ENCODE measurements around the gene BTBD6.

The BTBD6 gene

GRCh38 chr14:105227346-105227745, 21.0 kb upstream of the BTBD6 start:
- Histone ChIP-seq H3K9me3 (ENCODE audit: control insufficient read depth in 2 of 2, low read length in 2 of 2) (no peaks in the 10 kb centered on the region), H3K4me1 (ENCODE audit: control insufficient read depth in 2 of 2, insufficient read depth in 2 of 2, low read length in 2 of 2) (no peaks in the 10 kb centered on the region), H3K9ac (ENCODE audit: low read depth in 1 of 2, low read length in 2 of 2) (no peak overlapping the region), H3K27me3 (ENCODE audit: control insufficient read depth in 2 of 2, insufficient read depth in 2 of 2, low read length in 2 of 2) (no peaks in the 10 kb centered on the region), H3K4me3 (ENCODE audit: low read length in 2 of 2) (no peak overlapping the region), H3K36me3 (ENCODE audit: control insufficient read depth in 2 of 2, insufficient read depth in 2 of 2, low read length in 2 of 2) (peaks cover 11 to 15% of the 10 kb centered on the region in 2 donors), H3K27ac (ENCODE audit: low read depth in 2 of 2, low read length in 2 of 2) (no peak overlapping the region)

GRCh38 chr14:105228562-105228961, 19.8 kb upstream of the BTBD6 start:
- Histone ChIP-seq H3K36me3 (ENCODE audit: control insufficient read depth in 2 of 2, insufficient read depth in 2 of 2, low read length in 2 of 2) (peaks cover 11 to 12% of the 10 kb centered on the region in 2 donors), H3K9me3 (ENCODE audit: control insufficient read depth in 2 of 2, low read length in 2 of 2) (no peaks in the 10 kb centered on the region), H3K27me3 (ENCODE audit: control insufficient read depth in 2 of 2, insufficient read depth in 2 of 2, low read length in 2 of 2) (no peaks in the 10 kb centered on the region), H3K27ac (ENCODE audit: low read depth in 2 of 2, low read length in 2 of 2) (no peak overlapping the region), H3K4me3 (ENCODE audit: low read length in 2 of 2) (no peak overlapping the region), H3K4me1 (ENCODE audit: control insufficient read depth in 2 of 2, insufficient read depth in 2 of 2, low read length in 2 of 2) (no peaks in the 10 kb centered on the region), H3K9ac (ENCODE audit: low read depth in 1 of 2, low read length in 2 of 2) (no peak overlapping the region)

GRCh38 chr14:105229099-105229655, 19.2 kb upstream of the BTBD6 start:
- Histone ChIP-seq H3K4me1 (ENCODE audit: control insufficient read depth in 2 of 2, insufficient read depth in 2 of 2, low read length in 2 of 2) (no peaks in the 10 kb centered on the region), H3K9ac (ENCODE audit: low read depth in 1 of 2, low read length in 2 of 2) (no peak overlapping the region), H3K9me3 (ENCODE audit: control insufficient read depth in 2 of 2, low read length in 2 of 2) (no peaks in the 10 kb centered on the region), H3K27ac (ENCODE audit: low read depth in 2 of 2, low read length in 2 of 2) (no peak overlapping the region), H3K36me3 (ENCODE audit: control insufficient read depth in 2 of 2, insufficient read depth in 2 of 2, low read length in 2 of 2) (peaks cover 11 to 12% of the 10 kb centered on the region in 2 donors), H3K4me3 (ENCODE audit: low read length in 2 of 2) (no peak overlapping the region), H3K27me3 (ENCODE audit: control insufficient read depth in 2 of 2, insufficient read depth in 2 of 2, low read length in 2 of 2) (no peaks in the 10 kb centered on the region)

- Histone ChIP-seq H3K27me3 (ENCODE audit: control insufficient read depth in 2 of 2, insufficient read depth in 2 of 2, low read length in 2 of 2) (no peaks in the 10 kb centered on the region), H3K9ac (ENCODE audit: low read depth in 1 of 2, low read length in 2 of 2) (no peak overlapping the region), H3K4me1 (ENCODE audit: control insufficient read depth in 2 of 2, insufficient read depth in 2 of 2, low read length in 2 of 2) (no peaks in the 10 kb centered on the region), H3K27ac (ENCODE audit: low read depth in 2 of 2, low read length in 2 of 2) (no peak overlapping the region), H3K9me3 (ENCODE audit: control insufficient read depth in 2 of 2, low read length in 2 of 2) (no peaks in the 10 kb centered on the region), H3K4me3 (ENCODE audit: low read length in 2 of 2) (no peak overlapping the region), H3K36me3 (ENCODE audit: control insufficient read depth in 2 of 2, insufficient read depth in 2 of 2, low read length in 2 of 2) (peaks cover 0 to 4% of the 10 kb centered on the region in 2 donors)
Measured at GRCh38 chr14:105240811-105241576, 7.3 kb upstream of the BTBD6 start.

GRCh38 chr14:105241641-105242040, 6.7 kb upstream of the BTBD6 start:
- no peaks in the 10 kb centered on the region for H3K9me3 ChIP-seq (ENCODE audit: control insufficient read depth in 2 of 2, low read length in 2 of 2)
- H3K4me3 ChIP-seq (ENCODE audit: low read length in 2 of 2) = no peak overlapping the region
- no peak overlapping the region for H3K27ac ChIP-seq (ENCODE audit: low read depth in 2 of 2, low read length in 2 of 2)
- no peak overlapping the region for H3K9ac ChIP-seq (ENCODE audit: low read depth in 1 of 2, low read length in 2 of 2)
- peaks cover 0 to 4% of the 10 kb centered on the region in 2 donors for H3K36me3 ChIP-seq (ENCODE audit: control insufficient read depth in 2 of 2, insufficient read depth in 2 of 2, low read length in 2 of 2)
- no peaks in the 10 kb centered on the region for H3K4me1 ChIP-seq (ENCODE audit: control insufficient read depth in 2 of 2, insufficient read depth in 2 of 2, low read length in 2 of 2)
- H3K27me3 ChIP-seq (ENCODE audit: control insufficient read depth in 2 of 2, insufficient read depth in 2 of 2, low read length in 2 of 2) = no peaks in the 10 kb centered on the region

- Histone ChIP-seq H3K9ac (ENCODE audit: low read depth in 1 of 2, low read length in 2 of 2) (no peak overlapping the region), H3K27ac (ENCODE audit: low read depth in 2 of 2, low read length in 2 of 2) (no peak overlapping the region), H3K9me3 (ENCODE audit: control insufficient read depth in 2 of 2, low read length in 2 of 2) (no peaks in the 10 kb centered on the region)
Measured at GRCh38 chr14:105244334-105244733, 4.0 kb upstream of the BTBD6 start.

GRCh38 chr14:105247026-105247425, 1.3 kb upstream of the BTBD6 start:
- peaks cover 16 to 24% of the 10 kb centered on the region in 2 donors for H3K36me3 ChIP-seq (ENCODE audit: control insufficient read depth in 2 of 2, insufficient read depth in 2 of 2, low read length in 2 of 2)
- no peak overlapping the region for H3K4me3 ChIP-seq (ENCODE audit: low read length in 2 of 2)
- H3K4me1 ChIP-seq (ENCODE audit: control insufficient read depth in 2 of 2, insufficient read depth in 2 of 2, low read length in 2 of 2) = peaks cover 13 to 21% of the 10 kb centered on the region in 2 donors
- no peak overlapping the region for H3K27ac ChIP-seq (ENCODE audit: low read depth in 2 of 2, low read length in 2 of 2)
- H3K9ac ChIP-seq (ENCODE audit: low read depth in 1 of 2, low read length in 2 of 2) = no peak overlapping the region
- no peaks in the 10 kb centered on the region for H3K27me3 ChIP-seq (ENCODE audit: control insufficient read depth in 2 of 2, insufficient read depth in 2 of 2, low read length in 2 of 2)
- no peaks in the 10 kb centered on the region for H3K9me3 ChIP-seq (ENCODE audit: control insufficient read depth in 2 of 2, low read length in 2 of 2)

More at GRCh38 chr14:105244334-105244733, 4.0 kb upstream of the BTBD6 start:
- H3K4me1 ChIP-seq (ENCODE audit: control insufficient read depth in 2 of 2, insufficient read depth in 2 of 2, low read length in 2 of 2) = peaks cover 8 to 14% of the 10 kb centered on the region in 2 donors
- peaks cover 0 to 4% of the 10 kb centered on the region in 2 donors for H3K36me3 ChIP-seq (ENCODE audit: control insufficient read depth in 2 of 2, insufficient read depth in 2 of 2, low read length in 2 of 2)
- H3K27me3 ChIP-seq (ENCODE audit: control insufficient read depth in 2 of 2, insufficient read depth in 2 of 2, low read length in 2 of 2) = no peaks in the 10 kb centered on the region
- H3K4me3 ChIP-seq (ENCODE audit: low read length in 2 of 2) = no peak overlapping the region

GRCh38 chr14:105247715-105248367, 492 bp upstream of the BTBD6 start:
- Histone ChIP-seq H3K9me3 (ENCODE audit: control insufficient read depth in 2 of 2, low read length in 2 of 2) (no peaks in the 10 kb centered on the region), H3K4me3 (ENCODE audit: low read length in 2 of 2) (peak overlapping the region; percentile 59 to 80), H3K27me3 (ENCODE audit: control insufficient read depth in 2 of 2, insufficient read depth in 2 of 2, low read length in 2 of 2) (no peaks in the 10 kb centered on the region), H3K27ac (ENCODE audit: low read depth in 2 of 2, low read length in 2 of 2) (peak overlapping the region; percentile 57 to 83), H3K36me3 (ENCODE audit: control insufficient read depth in 2 of 2, insufficient read depth in 2 of 2, low read length in 2 of 2) (peaks cover 20 to 32% of the 10 kb centered on the region in 2 donors), H3K4me1 (ENCODE audit: control insufficient read depth in 2 of 2, insufficient read depth in 2 of 2, low read length in 2 of 2) (peaks cover 13 to 21% of the 10 kb centered on the region in 2 donors), H3K9ac (ENCODE audit: low read depth in 1 of 2, low read length in 2 of 2) (peak overlapping the region; percentile 76 to 83)

- Histone ChIP-seq H3K4me3 (ENCODE audit: low read length in 2 of 2) (peak overlapping the region; percentile 61 to 66), H3K9ac (ENCODE audit: low read depth in 1 of 2, low read length in 2 of 2) (peak overlapping the region; percentile 34 to 81), H3K27ac (ENCODE audit: low read depth in 2 of 2, low read length in 2 of 2) (peak overlapping the region; percentile 84 to 86), H3K36me3 (ENCODE audit: control insufficient read depth in 2 of 2, insufficient read depth in 2 of 2, low read length in 2 of 2) (peaks cover 20 to 37% of the 10 kb centered on the region in 2 donors), H3K27me3 (ENCODE audit: control insufficient read depth in 2 of 2, insufficient read depth in 2 of 2, low read length in 2 of 2) (no peaks in the 10 kb centered on the region), H3K9me3 (ENCODE audit: control insufficient read depth in 2 of 2, low read length in 2 of 2) (no peaks in the 10 kb centered on the region), H3K4me1 (ENCODE audit: control insufficient read depth in 2 of 2, insufficient read depth in 2 of 2, low read length in 2 of 2) (peaks cover 13 to 21% of the 10 kb centered on the region in 2 donors)
Measured at GRCh38 chr14:105249182-105250007, 1.1 kb downstream of the BTBD6 start.

Data from mucosa of rectum (tissue), 2 donors.